Kidney glomerular epithelial cell (primary cell): Measurements from ENCODE around the gene PRKAR1B.

Source experiments
- DNase-seq: peaks from one replicate; lab custom pipeline; 2025; lab: John Stamatoyannopoulos, UW

PRKAR1B gene

DNA sequence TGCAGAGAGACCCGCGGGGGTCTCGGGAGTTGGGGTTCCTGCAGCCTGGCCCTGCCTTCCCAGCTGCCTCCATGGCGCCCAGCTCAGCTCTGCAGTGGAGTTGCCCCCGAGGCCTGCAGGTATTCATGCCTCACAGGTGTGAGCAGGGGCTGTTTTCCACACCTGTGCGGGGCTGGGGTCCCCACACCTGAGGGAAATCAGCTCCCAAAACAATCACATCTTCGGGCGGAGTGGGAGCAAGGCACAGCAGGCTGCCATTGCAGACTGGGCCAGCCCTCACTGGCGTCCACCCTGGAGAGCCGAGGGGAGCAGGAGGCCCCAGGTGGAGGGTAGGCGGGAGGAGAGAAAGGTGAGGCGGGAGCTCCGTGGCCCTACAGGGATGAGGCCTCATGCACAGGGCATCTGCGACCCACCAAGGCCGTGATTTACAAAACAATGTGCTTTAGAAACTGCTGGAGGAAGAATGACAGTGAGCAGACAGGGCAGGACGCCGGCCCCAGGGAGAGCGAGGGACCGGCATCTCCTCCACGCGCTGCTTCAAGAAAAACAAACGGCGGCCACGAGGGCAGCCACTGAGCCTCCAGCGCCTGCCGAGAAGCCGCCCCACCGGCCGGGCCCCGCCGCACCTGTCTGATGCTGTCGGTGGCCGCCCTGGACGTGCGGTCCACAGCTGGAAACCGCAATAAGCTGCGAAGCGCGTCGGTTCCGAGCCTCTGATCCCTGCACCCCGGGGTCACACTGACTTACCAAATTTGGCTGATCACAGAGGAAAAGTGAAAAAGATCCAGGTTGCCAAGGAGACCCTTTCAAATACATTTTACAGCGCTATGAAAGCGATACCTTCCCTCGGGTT is 154.4 kb downstream of the PRKAR1B start:
- no peak for DNase-seq

DNA sequence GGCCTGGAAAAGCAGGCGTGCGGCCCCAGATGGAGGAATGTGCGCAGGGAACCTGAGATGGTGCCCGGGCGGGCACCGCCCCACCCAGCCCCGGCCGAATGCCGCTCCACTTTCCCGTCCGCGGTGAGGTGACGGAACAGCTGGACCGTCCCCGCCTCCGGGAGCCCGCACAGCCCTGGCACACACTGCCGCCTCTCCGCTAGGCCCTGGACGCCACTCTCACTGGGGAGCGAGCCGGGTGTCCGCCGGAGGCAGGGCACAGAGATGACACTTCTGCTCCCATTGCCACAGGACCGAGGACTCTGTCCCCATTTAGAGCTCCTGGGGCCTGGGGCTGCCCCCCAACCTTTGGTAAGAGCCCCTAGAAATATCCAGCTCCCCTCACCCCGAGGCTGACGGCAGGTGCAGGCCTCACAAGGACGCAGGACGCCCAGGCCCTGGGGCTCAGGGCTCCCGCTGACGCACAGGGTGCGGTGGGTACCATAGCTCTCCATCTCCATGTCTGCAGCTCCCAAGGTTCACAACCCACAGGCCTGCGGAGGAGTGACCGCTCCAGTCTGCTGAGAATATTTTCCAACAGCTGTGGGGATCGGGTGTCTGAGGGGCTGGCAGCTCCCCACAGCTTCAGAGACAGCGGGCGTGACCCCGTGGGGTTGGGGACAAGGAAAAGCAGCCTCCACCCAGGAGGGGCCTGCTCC is 155.2 kb downstream of the PRKAR1B start:
- no peak for DNase-seq

DNA sequence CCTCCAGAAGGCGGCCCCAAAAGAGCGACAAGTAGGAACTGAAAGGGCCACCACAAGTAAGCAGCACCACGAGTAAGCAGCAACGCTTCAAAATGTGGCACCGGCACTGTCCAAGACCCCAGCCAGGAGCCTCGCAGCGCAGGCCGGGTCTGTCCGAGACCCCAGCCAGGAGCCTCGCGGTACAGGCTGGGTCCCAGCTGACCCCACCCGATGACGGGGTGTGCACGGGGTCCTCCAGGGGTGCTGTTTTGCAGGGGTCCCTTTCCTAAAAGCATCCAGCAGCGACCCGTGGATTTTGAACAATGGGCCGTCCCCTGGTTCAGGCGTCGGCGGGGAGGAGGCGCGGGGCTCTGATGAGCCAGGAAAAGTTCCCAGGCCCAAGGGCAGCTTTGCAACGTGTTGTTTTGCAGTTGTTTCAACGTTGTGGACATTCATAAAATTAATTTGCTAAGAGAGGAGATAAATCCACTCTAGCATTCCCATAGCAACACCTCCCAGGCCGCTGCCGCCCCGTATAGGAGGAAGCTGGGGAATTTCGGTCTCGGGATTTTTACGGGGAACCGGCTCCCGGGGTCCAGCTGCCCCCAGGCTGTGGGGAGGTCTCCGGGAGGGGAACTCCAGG is 155.9 kb downstream of the PRKAR1B start:
- no peak for DNase-seq

DNA sequence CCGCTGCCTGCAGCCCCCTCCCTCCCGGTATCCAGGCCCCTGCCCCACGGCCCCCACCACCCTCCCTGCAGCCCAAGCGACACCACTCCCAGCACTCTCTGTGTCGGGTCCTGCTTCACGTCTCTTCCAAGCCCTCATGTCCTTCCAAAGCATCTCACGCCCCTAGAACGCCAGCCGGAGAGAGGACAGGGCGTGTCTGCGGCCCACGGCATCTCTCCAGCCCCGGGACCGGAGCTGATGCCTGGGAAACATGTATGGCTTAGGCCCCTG is 156.3 kb downstream of the PRKAR1B start:
- no peak for DNase-seq

DNA sequence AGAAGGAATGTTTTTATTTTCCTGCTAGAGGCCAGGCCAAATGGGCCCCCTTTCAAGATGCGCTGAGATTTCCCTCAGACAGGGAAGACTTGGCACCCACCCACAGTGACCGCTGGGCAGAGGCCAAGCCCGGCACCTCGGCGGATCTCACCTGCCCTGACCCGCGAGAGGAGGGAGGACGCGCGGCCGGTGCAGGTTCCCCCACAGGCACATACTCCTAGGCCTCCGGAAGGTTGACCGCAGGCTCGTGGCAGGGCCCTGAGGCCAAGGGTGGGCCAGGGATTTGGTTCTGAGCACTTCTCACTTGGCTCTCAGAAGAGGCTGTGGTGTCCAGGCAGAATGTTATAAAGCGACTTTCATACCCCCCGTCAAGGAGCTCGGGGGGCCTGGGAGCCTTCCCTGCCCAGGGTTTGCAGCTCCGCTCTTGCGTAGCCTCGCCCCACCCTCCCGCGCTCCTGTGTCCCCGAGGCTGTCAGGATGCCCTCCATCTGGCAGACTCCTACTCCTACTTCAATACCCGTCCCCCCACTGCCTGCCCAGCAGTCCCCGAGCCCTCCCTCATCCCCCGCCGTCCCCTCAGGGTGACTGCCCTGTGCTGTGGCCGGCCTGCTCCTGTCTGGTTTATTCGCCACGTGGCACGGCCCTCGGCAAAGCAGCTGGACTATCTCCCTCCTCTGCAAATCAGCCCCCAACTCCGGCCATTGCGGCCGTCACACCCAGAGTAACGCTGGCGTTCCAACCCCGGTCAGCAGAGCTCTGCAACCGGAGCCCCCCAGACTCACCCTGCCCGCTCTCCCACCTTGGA is 156.9 kb downstream of the PRKAR1B start:
- no peak for DNase-seq

DNA sequence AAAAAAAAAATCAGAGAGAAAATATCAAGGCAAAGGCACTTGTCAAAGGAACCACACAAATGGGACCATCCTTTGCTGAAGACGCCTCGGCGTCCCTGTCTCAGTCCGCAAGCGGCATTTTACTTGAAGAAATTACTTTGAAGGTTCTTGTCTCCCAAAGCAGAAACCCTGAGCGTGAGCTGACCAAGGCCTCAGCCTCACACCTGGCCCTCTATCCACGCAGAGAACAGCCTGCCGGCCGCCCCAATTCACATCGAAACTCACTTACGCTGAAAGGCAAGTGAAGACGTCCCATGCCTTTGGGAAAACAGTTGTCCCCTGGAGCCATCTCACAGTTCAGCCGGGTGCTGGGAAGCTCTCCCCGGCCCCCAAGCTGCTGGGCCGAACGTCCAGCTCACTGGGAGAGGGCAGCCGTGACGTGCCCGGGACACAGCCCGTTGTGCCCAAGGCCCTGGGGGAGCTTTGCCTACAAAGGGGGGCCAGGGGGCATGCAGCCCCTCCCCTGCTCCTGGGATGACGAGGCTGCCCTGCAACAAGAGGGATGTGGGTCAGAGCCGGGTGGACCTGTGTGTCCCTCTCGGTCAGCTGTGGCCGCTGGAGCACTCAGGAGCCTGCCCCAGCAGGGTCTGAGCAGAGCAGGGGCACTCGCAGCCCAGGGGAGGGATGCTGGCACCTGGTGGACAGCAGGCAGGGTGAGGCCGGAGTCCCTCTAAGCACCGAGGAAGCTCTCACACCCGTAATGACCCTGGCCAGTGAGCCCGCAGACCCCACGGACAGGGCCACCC is 157.8 kb downstream of the PRKAR1B start:
- DNase-seq = no peak

DNA sequence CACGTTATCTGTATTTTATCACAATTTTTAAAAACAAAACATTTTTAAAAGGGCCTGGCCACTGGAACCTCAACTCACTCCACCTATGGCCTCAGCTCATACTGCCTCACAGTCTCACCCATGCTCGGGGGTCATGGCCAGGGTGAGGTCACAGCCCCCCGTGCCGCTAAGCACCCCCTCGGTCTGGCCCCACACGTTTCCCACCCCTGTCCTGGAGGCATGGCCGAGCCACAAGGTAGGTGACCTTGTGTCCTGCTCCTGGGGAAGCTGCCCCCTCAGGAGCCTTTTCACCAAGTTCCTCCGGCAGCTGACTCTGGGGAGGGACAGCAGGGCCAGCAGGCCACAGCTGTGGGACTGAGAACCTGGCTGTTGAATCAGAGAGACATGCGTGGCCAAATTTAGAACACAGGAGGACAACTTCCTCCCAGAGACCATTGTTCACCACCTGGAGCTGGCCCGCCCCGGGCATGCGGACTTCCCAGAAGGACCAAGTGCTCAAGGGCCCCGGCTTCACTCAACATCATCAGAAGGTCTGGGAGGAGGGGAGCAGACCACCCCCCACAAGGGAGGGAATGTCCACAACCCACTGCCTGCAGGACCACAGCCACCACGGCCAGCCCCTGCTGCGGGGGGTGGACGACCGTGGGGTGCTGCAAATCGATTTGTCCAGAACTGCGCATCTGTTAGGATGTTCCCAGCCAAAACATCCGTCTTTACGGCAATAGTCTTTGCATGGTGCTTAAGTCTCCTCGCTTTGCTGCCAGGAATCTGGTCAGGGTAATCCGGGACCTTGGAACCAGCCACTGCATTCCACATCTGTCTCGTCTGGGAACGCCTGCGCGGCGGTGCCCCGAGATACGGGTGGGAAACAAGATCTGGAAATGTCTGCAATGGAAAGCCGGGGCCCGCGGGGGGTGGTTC is 158.8 kb downstream of the PRKAR1B start:
- no peak for DNase-seq

DNA sequence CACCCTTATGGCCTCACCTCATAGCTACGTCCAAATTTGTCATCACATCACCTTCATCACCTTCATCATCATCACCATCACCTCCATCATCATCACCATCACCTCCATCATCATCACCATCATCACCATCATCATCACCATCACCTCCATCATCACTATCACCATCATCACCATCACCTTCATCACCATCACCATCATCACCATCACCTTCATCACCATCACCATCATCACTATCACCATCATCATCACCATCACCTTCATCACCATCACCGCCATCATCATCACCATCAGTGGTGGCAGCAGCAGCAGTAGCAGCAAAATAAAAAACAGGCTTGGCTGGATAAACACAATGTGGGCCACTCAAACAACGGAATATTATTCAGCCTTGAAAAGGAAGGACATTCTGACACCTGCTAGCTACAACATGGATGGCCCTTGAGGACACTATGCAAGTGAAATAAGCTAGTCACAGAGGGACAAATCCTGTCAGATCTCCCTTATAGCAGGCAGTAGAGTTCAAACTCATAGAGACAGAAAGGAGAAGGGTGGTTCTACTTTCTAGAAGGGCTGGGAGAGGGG is 159.7 kb downstream of the PRKAR1B start:
- DNase-seq = no peak

DNA sequence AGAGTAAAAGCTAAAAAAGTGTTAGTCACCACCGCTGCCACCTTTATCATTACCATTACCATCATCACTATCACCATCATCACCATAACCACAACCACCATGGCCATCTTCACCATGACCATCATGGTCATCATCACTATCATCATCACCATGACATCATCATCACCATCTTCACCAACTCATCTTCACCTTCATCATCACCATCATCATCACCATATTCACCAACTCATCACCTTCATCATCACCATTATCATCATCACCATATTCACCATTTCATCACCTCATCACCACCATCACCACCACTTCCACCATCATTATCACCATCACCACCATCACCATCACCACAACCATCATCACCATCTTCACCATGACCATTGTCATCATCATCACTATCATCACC is 161.0 kb downstream of the PRKAR1B start:
- DNase-seq = no peak

DNA sequence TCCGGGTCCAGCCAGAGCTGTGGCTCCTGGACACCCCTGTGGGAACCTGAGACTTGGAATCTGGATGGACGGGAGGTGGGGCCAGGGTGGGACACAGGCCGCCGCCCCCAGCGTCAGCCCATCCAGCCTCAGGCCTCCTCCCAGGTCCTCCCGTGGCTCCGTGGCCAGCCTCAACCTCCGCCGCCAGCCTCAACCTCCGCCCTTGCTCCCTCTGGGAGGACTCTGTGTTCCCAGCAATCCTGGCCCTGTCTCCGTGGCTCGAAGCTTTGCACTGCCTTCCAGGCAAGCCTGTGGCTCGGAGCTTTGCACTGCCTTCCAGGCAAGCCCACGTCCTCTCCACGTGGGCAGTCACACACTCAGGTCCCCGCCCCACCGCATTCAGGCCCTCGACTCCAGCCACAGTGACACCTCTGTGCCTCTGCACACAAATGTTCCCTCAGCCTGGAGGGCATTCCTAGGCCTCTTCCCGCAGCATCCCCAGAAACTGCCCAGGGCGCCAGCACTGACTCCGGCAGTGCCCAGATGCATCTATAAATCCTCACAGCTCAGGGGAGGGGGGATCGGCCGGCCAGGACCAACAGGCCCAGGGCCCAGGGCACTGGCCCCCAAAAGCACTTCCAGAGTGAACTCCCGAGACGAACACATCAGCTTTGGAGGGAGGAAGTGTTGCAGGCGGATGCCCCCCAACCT is 162.8 kb downstream of the PRKAR1B start:
- no peak for DNase-seq

DNA sequence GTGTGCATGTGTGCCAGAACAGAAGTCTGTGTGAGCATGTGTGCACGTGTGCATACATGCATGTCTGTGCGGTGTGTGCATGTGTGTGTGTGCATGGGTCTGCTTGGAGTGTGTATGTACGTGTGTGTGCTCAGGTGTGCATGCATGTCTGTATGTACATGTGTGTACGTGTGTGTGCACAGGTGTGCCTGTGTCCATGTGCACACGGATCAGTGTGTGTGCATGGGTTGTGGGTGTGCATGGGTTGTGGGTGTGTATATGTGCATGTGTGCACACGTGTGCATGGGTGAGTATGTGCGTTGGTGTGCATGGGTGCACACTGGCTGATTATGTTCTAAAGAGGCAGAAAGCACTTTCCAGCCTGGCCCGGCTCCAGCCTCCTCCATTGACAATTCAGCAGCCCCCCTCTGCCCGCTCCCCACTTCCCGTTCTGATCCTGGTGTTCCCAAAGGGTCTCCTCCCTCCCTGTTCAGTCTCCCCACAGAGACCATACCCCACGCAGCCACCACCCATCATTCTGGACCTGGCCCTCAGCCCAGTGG is 163.4 kb downstream of the PRKAR1B start:
- no peak for DNase-seq

DNA sequence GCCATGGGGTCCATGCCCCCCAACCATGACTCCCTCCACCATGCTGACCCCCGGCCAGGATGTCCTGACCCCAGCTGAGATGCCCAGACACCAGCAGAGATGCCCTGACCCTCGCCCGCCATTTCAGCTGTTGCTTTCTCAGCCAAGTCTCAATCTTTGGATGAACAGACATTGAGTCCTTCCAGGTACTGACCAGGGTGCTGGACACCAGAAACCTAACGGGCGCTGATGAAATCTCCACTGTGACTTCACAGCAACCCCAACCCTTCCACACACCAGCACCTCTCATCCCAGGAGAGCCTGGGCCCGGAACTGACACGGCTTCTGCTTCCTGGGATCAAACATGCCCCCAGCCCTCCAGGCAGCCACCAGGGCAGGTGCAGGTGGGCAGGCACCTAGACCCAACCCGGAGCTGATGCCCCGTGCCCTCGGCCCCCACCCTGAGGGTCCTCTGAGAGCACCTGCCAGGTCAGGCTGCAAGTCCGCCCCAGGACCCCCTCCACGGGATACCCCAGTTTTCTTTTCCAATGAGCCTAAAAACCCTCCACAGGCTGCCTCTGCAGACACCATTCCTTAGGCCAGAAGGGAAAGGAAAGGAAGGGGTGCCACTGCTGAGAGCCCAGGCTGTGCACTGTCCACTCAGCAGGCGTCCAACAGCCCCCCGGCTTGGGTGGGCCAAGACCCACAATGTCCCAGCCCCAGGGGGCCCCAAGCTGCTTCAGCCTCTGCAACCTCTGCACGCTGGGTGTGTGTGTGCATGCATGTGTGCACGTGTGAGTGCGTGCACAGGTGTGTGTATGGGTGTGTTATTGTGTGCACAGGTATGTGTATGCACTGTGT is 164.1 kb downstream of the PRKAR1B start:
- DNase-seq = no peak

DNA sequence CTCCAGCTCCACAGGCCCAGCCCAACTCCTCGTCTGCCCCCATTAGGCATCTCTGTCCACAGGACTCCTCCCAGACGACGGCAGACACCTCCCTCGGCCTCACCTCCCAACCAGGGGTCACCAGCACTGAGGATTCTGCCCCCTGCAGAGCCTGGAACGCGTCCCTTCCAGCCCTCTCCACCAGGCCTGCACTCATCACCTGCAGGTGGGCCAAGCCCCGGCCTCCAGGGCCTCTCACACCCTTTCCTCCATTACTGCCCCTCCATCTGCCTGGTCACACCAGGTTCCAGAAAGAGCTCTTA is 164.8 kb downstream of the PRKAR1B start:
- no peak for DNase-seq

DNA sequence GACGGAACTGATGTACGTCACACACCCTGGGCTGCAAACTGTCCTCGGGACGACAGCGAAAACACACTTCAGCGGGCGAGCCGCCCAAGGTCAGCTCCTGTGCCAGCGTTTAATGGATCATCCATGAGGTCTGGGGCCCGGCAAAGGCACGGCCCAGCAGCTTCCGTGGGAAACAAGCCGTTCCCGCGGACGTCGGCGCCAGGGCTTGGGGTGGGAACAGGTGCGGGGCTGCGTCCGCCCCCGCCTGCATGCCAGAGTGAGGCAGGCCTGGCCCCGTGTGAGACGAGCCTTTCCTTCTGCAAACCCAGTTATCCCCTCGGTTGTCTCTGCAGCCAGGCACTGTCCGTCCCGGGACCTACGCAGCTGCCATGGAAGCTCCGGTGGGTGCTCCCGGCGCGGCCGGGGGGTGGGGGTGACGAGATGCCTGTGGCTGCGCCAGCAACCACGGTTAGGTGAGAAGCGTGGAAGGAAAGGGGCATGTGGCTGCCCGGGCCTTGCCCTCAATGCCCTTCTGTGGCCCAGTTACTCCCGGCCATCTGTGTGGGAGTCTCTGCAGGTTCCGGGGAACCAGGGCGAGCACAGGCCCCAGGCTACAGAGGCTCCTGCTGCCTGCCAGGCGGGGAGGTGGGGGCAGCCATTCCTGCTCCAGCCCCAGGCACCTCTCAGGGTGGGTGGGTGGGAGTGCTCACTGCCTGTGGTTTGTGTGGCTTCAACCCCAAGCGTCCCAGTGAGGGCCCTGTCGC is 165.3 kb downstream of the PRKAR1B start:
- DNase-seq = peak; percentile 64

DNA sequence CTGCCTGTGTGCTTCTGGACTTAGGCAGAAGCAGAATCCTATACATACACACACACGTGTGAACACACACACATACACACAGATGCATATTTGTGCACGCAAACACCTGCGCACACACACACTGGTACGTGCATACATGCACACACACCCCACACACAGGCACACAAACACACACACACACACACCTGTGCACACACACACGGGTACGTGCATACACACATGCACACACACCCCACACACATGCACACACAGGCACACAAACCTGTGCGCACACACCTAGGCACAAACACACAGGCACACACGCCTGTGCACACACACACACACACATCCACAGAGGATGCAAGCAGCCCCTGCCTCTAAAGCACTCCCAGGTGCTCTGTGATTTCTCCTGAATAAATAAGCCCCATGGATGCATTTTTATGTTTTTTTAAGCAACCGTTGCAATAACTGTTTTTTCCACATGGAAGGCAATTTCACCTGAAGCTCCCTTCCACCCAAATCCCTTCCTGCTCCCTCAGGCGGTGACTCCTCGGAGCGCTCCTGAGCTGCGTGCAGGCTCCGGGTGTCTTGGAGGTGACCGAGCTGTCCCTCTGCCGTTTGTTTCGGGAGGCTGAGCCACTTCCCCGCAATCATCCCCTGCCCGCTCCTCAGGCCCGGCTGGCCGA is 166.0 kb downstream of the PRKAR1B start:
- DNase-seq = no peak

DNA sequence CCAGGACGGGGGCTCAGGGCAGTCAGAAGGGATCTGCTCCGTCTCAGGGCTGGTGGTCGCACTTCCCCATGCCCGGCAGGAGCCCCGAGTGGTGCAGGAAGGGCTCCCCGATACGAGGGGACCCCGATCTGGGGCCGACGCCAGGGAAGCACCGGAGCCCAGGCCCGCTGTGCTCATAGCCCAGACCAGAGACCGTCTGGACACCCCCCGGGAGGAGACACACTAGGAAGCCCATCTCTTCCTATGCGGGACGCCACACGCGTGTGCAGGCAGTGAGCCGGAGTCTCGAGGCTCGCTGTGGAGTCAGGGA is 167.7 kb downstream of the PRKAR1B start:
- DNase-seq = no peak

DNA sequence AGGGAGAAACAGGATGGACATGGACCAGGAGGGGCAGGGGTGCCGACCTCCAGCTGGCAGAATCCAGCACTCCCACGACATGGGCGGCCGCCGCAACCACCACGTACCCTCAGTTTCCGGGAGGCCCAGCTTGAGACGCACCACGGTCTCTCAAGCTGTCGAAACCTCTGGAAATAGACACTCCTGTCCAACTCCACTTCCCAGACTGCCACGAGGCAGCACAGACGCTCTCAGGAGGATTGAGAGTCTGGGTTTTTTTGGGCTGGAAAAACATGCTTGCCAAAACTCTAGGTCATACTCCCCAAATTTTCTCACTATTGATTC is 169.6 kb downstream of the PRKAR1B start:
- no peak for DNase-seq
